NCI-H187 (cell line): ENCODE data around the gene CCDC102A.
"Not testable (repeated sequence)": the region's sequence is repeated elsewhere in the genome, so short reads cannot be mapped to it uniquely, and the experiment has no call there.

Source experiments
- DNase-seq, 2 experiments: peaks; one replicate each; lab custom pipeline; 2025; lab: John Stamatoyannopoulos, UW

CCDC102A gene

DNA sequence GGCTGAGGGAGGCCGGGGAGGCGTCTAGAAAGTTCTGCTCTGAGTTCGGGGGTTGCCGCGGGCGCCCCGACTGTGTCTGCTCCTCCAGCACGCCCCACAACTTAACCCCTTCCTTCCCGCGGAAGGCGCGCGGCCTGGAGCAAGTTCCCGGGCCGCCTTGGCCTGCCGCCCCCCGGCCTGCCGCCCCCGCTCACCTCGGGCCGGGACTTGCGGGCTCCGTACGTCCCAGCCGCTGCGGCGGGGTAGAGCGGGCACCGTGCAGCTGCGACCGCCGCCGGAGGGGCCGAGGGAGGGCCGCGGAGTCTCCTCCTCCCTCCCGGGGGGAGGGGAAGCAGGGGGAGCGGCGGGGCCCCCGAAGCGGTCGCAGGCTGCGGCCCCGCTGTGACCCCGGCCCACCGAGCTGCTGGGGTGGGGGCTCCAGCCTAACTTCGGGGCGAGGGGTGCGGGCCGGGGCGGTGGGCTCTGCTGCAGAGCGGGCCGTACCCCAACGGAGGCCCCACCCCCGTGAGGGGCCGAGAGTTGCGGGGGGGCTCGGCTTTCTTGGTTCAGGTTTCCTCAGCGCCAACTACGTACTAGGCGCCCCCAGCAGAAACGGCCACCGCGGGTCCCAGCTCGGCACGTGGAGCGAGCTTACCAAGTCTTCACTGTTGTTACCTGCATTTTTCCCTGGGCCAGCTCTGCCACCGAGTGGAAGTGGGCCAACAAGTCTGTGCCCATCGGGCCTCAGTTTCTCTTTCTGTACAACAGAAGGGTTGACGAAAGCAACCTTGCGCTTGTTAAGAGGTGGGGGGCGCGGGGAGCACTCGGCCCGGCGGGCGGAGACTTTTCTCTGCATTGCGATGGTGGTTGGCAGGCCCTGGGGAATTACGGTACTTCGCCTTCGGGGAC is at the start of gene CCDC102A:
Gene CCDC102A, minus strand, starts transcription at position 266 of the 888 bp plus-strand sequence. CDS start 7,394 bp downstream, outside the sequence.
- DNase-seq, result no peak

DNA sequence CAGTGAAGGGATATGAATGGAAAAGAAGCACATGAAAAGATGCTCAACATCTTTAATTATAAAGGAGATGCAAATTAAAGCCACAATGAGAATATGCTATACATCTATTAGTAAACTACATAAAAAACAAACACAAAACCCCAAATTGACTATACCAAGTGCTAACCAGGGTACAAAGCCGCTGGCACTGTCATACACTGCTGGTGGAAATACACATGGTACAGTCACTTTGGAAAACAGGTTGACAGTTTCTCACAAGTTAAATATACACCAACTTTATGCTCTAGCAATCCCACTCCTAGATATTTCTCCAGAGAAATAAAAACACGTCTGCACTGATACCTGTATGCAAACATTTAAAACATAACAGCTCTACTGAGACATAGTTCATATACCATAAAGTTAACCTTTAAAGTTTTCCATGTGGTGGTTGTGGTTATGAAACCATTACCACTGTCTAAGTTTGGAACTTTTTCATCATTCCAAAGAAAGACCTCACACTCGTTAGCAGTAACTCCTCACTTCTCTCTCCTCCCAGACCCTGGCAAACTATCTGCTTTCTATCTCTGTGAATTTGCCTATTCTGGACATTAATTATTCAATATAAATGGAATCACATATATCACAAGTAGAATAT is 48.8 kb upstream of the CCDC102A start:
- DNase-seq, result no peak

DNA sequence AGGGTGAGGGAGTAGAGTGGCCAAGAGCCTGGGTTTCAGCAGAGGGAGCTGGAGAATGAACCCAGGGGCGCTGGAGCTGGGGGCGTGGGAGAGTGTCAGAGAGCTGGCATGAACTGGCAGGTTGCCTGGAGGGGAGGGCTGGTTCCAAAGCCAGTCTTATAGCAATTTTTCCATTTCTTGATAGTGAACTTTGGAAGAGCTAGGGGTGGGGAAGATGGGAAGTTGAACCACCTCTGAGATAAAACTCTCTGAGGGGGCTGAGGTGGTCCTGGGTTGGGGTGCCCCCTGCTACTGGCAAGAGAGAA is 42.9 kb upstream of the CCDC102A start:
- DNase-seq, result no peak

GRCh38 chr16:57578521-57579360 is 42.4 kb upstream of the CCDC102A start:
- no peak for DNase-seq

DNA sequence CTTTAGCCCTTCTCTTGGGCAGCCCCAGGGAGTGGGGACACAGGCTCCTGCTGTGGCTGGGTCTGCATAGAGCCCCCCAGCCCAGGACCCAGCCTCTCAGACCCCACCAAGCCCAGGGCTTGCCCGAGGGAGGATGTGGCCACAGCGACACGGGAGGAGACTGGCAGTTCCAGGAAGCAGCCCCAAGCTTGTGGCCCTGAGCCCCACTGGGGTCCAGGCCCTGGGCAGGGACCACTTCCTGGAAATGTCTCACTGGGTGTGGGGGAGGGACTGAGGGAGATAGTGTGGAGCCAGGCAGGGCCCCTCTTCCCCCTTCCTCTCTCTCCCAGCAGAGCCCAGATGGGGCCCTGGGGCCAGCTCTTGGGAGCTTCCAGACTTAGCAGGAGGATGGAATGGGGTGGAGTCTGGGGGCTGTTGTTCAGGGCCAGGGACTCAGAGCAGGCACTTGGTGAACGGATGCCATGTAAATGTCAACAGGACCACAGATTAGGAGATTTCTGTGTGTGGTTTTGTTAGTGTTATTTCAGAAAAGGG is 41.4 kb upstream of the CCDC102A start:
- no peak for DNase-seq

GRCh38 chr16:57577214-57577613 is 40.8 kb upstream of the CCDC102A start:
- DNase-seq, result no peak

DNA sequence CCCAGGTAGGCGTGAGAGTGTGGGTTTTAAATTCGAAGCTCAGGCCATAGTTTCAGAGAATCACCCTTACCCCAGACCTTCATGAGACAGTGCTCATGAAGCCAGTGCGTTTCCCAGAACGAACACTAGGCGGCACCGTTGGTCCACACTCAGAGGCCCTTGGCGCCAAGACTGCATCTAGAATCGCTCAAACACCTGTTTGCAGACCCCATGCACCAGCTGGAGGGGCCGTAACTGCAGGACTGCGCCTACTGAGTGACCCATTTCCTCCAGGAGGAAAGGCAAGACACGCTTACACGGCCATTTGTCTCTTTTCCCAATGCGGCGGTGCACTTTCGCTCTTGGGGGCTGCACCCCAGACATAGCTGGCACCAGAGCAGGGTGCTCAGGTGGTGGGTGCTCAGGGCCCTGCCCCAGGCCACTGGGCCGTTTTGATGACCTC is 40.1 kb upstream of the CCDC102A start:
- DNase-seq, result peak; percentile 13 to 18

DNA sequence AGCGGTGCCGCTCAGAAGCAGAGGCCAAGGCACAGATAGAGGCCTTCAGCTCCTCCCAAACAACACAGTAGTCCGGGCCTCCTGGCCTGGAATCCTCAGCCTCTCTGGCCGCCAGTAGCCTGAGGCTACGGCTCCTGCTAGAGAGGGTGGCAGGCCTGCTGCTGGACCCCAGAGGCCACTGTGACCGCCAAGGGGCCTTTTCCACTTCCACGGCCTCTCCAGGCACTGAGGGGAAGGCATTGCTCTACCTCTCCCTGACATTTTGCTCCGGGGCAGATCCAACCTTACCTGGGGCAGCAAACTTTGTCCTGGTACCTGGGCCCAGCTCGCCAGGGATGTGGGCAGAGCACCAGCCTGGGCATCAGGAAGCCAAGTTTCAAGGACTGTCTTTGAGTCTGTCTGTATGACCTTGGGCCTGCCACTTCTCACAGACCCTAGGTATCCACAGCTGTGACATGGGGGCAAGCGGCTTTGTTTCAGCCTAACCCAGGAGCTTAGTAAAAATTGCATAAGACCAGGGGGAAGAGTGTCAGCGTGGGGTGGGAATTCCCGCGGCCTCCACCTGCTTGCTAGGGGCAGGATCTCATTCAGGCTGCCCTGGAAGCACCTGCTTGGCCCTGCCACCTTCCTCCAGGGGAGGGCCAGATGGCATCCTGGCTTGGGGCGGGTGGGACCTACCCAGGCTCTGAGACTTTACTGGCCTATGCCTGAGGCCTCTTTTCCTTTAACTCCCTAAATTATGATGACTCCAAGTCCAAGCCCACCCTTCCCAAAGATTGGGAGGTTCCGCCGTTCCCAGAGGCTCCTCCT is 39.3 kb upstream of the CCDC102A start:
- no peak for DNase-seq

GRCh38 chr16:57574646-57575467 is 38.5 kb upstream of the CCDC102A start:
- DNase-seq, result no peak

DNA sequence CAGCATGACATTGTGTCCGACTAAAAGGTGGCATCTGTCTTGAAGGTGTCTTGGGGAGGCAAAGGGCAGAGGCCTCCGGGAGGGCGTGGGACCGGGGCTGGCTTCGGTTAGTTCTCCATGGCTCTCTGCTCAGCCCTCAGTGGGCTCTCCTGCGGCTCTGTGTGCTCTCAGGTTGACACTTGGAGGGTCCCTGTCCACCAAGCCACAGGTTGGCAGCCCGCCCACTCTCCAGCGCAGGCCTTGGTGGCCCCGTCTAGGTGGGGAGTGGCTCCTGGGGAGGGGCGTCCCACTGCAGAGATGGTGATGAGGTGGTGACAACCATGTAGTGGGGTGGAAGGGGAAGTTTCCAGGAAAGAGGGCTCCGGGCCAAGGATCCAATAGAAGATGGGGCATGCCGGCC is 37.7 kb upstream of the CCDC102A start:
- DNase-seq, result no peak

DNA sequence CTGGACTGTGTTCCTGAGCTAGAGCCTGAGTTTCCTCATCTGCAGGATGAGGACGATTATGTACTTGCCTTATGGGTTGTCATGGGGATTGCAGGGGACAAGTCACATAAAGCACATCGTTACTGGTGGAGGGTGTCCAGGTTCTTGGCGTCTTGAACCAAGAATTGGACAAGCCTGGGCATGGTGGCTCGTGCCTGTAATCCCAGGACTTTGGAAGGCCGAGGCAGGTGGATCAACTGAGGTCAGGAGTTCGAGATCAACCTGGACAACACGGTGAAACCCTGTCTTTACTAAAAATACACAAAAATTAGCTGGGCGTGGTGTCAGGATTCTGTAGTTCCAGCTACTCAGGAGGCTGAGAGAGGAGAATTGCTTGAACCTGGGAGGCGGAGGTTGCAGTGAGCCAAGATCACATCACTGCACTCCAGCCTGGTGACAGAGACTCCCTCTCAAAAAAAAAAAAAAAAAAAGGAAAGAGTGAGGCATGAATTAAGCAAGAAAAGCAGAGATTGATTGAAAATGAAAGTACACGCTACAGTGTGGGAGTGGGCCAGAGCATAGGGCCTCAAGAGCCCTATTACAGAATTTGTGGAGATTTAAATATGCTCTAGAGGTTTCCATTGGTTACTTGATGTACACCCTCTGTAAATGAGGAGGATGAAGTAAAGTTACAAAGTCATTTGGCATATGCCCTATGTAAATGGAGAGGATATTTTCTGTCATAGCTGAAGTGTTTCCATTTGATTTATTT is 36.8 kb upstream of the CCDC102A start:
- DNase-seq, result no peak

DNA sequence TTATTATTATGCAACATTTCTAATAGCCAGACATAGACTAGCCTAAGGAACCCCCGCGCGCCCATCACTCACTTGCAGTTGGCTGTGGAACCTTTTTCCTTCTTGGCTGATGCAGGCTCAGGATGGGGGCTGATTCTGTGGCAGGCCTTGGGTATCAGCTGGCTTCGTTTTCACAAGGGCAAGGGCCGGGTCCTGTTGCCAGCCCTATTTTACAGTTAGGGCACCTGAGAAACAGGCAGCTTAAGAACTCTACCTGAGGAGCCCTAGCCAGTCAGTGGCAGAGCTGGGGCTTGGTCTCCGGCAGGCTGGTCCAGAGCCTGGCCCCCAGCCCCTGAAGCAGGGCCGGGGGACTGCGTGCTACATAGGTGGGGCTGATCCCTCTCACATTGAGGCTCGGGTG is 34.7 kb upstream of the CCDC102A start:
- no peak for DNase-seq

DNA sequence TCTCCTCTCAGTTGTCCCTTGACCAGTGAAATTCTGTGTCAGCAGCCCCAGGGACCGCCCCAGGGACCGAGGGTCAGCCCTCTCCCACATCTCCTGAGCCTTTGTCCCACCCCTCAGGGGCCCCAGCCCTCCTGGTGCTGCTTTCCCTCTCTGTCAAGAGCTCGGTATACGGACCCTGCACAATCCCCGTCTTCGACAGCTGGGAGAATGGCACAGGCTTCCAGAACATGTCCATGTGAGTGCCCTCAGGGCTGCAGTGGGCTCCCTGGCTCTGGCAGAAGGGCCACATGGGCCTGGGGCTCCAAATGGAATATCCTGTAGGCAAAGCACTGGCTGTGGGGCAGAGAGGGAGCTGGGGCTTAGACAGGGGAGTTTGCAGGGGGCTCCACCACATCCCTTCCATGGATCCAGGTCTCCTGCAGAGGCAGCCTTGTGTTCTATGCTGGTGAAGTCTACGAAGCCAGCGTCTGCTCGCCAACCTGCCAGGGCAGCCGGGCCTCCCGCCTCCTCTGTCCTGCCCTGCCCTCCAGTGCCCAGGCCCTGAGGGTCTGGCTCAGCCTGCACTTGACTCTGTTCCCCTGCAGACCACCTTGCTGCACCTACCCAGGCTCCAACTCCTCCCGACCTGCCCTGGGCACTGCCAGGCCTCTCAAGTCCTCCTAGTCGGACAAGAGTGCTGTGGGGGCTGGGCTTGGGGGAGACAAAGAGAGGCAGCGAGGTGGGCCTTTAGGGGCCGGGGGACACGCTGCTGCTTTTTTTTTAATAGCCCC is 34.1 kb upstream of the CCDC102A start:
- no peak for DNase-seq

GRCh38 chr16:57569306-57569946 is 33.1 kb upstream of the CCDC102A start:
- no peak for DNase-seq

DNA sequence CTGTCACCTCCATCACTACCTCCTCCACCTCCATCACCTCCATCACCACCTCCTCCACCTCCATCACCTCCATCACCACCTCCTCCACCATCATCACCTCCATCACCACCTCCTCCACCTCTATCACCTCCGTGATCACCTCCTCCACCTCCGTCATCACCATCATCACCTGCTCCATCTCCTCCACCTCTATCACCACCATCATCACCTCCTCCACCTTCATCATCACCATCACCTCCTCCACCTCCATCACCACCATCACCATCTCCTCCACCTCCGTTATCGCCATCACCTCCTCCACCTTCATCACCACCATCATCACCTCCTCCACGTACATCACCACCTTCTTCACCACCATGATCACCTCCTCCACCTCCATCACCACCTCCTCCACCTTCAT is 32.4 kb upstream of the CCDC102A start:
- DNase-seq, result not testable (repeated sequence)

DNA sequence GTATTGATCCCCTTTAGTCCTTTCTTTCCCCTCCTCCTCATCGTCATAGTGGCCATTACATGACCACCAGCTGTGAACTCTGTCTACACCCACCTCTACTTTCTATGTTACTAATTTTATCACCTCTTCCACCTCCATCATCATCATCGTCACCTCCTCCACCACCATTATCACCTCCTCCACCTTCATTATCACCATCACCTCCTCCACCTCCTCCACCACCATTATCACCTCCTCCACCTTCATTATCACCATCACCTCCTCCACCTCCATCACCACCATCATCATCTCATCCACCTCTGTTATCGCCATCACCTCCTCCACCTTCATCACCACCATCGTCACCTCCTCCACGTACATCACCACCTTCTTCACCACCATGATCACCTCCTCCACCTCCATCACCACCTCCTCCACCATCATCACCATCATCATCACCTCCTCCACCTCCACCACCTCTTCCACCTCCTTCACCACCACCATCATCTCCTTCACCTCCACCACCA is 31.9 kb upstream of the CCDC102A start:
- DNase-seq, result no peak

DNA sequence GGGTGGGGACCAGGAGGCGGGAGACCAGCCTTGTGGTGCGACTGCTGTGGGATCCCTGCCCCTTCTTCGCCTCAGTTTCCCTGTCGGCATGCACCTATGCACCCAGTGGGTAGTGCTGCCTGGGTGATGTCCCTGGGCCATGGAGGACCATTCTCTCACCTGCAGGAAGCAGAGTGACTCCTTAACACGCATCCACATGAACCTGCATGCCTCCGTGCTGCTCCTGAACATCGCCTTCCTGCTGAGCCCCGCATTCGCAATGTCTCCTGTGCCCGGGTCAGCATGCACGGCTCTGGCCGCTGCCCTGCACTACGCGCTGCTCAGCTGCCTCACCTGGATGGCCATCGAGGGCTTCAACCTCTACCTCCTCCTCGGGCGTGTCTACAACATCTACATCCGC is 31.3 kb upstream of the CCDC102A start:
- no peak for DNase-seq

DNA sequence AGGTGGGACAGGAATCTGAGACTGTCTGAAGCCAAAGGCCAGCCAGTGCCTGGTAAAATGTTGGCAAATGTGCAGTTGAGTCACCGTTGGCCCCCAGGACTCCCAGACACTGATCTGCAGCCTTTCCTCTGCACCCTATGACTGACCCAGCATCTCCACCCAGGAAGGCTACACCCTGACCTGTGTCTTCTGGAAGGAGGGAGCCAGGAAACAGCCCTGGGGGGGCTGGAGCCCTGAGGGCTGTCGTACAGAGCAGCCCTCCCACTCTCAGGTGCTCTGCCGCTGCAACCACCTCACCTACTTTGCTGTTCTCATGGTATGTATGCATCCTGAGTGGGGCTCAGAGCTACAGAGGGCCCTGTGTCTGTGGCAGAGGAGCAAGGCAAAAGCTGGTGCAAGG is 30.1 kb upstream of the CCDC102A start:
- DNase-seq, result no peak
